ENCODE measurements around the gene TMCO2.
"Not testable (repeated sequence)": the region's sequence is repeated elsewhere in the genome, so short reads cannot be mapped to it uniquely, and the experiment has no call there.

The TMCO2 gene

DNA sequence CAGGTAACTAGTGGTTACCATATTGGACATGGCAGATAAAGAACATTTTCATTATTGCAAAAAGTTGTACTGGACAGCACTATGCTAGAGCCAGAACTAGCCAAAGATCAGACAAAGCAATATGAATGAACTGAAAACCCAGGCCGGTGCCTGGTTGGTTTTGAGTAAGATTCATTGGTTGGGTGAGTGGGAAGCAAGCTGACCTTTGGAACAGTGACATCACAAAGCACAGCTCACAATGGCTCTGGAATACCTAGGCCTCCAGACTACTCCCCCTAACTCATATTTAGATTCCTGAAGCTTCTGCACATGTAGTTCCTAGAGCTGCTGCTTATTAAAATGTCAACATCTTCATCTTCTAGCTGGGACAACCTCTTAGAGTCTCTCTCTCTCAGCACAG, at the start of gene TMCO2:
Gene TMCO2 (plus strand): TSS at position 283 of the 400 bp plus-strand sequence. CDS start 57 bp downstream, at position 340.
- no peak within 1 kb of the TSS for H3K4me3 ChIP-seq (ENCODE audit: low read length)
- DNase-seq (ENCODE audit: low read depth): no peak
- TF ChIP-seq, protein P1, sequence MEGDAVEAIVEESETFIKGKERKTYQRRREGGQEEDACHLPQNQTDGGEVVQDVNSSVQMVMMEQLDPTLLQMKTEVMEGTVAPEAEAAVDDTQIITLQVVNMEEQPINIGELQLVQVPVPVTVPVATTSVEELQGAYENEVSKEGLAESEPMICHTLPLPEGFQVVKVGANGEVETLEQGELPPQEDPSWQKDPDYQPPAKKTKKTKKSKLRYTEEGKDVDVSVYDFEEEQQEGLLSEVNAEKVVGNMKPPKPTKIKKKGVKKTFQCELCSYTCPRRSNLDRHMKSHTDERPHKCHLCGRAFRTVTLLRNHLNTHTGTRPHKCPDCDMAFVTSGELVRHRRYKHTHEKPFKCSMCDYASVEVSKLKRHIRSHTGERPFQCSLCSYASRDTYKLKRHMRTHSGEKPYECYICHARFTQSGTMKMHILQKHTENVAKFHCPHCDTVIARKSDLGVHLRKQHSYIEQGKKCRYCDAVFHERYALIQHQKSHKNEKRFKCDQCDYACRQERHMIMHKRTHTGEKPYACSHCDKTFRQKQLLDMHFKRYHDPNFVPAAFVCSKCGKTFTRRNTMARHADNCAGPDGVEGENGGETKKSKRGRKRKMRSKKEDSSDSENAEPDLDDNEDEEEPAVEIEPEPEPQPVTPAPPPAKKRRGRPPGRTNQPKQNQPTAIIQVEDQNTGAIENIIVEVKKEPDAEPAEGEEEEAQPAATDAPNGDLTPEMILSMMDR (conservative IDR thresholded peaks at IDR 0.05; ENCODE audit: low read length): no peak

DNA sequence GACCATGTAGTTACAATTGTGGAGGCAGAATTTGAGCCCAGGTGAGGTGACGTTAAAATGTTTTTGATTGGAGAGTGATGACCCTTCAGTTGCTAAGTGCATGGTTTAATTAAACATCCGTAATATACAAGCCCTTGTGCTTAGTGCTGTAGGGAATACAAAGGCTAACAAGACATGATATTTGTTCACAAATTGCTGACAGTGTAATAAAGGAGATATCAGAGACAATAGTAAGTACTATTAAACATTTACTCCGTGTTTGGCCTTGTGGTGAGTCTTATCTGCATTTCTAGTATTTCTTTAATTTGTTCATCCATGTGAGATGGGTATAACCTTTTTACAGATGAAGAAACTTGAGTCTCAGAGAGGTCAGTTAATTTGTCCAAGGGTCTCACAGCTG, 48.6 kb upstream of the TMCO2 start:
- no peak overlapping the region for H3K4me3 ChIP-seq (ENCODE audit: low read length)
- TF ChIP-seq, protein P1 (conservative IDR thresholded peaks at IDR 0.05; ENCODE audit: low read length): no peak
- DNase-seq (ENCODE audit: low read depth): no peak

DNA sequence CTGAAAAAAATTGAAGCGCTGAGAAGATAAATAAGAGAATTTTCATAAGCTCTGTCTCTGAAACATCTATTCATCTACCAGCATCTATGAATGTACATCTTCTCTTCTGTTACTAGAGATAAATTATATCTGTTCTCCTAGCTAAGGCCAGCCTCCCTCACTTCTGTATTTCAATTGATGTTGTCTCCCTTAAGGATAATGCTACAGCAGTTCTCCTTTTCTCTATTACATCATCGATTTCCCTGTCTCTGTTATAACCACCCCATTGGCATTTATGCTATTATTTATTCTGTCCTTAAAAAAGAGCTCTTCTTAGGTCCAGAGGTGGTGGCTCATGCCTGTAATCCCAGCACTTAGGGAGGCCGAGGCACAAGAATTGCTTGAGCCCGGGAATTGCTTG, 42.9 kb upstream of the TMCO2 start:
- TF ChIP-seq, protein P1 (conservative IDR thresholded peaks at IDR 0.05; ENCODE audit: low read length): no peak
- no peak for DNase-seq (ENCODE audit: low read depth)
- H3K4me3 ChIP-seq (ENCODE audit: low read length): no peak overlapping the region

DNA sequence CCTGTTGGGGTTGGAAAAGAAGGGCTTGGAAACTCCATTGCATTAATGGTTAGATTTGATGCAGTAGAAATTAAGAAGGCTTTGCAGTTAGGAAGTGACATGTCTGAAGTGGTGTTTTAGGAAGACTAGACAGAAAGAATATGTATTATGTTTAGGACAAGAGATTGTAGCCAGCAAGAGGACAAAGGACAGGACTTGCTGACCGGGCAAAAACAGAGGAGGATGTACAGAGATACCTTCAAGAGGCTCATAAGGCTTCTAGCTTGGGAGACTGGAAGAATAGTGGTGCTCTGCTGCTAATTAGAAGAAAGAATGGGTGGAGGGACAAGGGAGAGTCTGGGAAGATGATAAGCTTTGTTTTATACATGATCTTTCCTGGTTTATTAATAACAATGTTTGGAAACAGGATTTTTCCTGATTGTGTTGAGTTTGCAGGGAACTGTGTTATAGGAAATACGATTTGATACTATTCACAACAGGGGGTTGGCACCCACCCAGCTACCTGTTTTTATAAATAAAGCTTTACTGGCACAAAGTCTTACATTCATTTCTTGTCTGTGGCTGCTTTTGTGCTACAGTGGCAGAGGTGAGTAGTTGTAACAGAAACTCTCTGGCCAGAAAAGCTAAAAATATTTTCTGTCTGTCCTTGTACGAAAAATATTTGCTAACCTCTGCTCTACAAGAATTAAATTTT, 37.1 kb upstream of the TMCO2 start:
- no peak for DNase-seq (ENCODE audit: low read depth)

DNA sequence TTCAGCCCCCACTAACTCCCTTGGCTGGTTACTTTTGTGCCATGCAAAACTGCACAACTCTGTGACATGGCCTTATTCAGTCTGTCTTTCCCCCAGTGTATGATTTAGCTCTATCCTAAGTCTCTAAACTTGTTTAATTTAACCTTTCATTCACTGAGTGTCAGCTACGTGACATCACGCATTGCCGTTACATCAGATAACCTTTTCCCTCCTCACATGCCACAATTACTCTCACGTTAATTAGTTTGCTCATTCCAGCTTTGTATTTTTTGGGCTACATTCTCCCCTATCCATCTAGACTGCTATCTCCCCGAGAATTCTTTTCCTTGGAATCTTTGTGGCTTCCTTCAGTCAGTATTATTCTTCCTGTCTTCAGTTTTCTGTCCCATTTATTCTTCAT, 29.4 kb upstream of the TMCO2 start:
- TF ChIP-seq, protein P1 (conservative IDR thresholded peaks at IDR 0.05; ENCODE audit: low read length): no peak
- DNase-seq (ENCODE audit: low read depth): no peak
- H3K4me3 ChIP-seq (ENCODE audit: low read length): no peak overlapping the region

More for the DNA sequence above, 37.1 kb upstream of the TMCO2 start:
- TF ChIP-seq, protein P1 (conservative IDR thresholded peaks at IDR 0.05; ENCODE audit: low read length): no peak
- H3K4me3 ChIP-seq (ENCODE audit: low read length): no peak overlapping the region

DNA sequence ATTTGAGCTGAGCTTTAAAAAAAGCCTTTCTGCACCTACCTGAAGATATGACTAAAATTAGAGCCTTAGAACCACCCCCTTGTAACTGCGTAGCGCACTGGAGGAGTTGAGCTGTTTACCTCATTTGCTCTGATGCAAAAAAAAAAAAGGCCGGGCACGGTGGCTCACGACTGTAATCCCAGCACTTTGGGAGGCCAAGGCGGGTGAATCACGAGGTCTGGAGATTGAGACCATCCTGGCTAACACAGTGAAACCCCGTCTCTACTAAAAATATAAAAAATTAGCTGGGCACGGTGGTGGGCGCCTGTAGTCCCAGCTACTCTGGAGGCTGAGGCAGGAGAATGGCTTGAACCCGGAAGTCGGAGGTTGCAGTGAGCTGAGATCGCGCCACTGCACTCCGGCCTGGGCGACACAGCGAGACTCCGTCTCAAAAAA, 26.2 kb upstream of the TMCO2 start:
- DNase-seq (ENCODE audit: low read depth); H3K4me3 ChIP-seq (ENCODE audit: low read length): not testable (repeated sequence)

DNA sequence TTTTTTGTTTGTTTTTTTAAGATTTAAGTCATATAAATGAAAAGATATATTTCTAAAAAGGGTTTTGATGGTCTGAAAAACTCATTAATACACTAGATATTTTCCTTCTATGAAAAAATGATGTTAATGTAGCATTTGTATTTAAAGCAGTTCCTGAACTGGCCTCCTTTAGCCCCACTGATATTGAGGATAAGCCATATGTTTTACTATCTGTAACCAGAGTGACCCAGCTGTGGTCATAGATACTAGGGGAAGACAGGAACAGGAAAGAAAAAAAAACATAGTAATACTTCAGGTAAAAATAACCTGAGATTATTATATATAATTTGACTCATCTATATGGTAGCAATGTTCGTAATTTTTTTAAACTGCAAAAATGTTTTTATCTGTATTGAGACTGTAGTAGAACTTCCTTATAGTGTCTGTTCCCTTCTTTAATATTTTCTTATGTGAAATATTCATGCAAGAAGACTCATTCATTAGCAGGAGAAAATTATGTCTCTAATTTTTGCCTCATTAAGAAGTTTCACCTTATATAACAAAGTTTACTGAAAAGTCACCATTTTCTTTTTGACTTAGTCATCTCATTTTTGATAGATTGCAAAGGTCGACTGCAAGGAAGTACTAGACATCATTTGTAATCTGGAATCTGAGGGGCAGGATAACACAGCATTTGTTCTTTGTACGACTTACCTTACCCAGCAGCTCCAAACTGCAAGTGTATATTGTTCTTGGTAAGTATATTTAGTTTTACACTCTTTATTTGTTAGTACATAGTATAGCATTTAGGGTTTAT, 25.6 kb upstream of the TMCO2 start:
- DNase-seq (ENCODE audit: low read depth): no peak
- no peak overlapping the region for H3K4me3 ChIP-seq (ENCODE audit: low read length)
- TF ChIP-seq, protein P1 (conservative IDR thresholded peaks at IDR 0.05; ENCODE audit: low read length): no peak

Measured in AG10803 (cell line).